ENCODE data around the gene HTT. TPM values are rescaled to one million over a fixed set of nuclear protein-coding genes. Genes with fewer than 3 reads are reported as not detected.
A peak's percentile ranks its signal among the peaks of the same experiment; 100 is the strongest.
"Not testable (repeated sequence)": the region's sequence is repeated elsewhere in the genome, so short reads cannot be mapped to it uniquely, and the experiment has no call there.

The HTT gene
- total RNA-seq, 2 donors from 2014 or later = 51.7 to 59.1 TPM

GRCh38 chr4:3074846-3075651 lies 568 bp downstream of the HTT start:
- DNase-seq = peak; percentile 70 to 75
- intact Hi-C loops (cut with DNase I, micrococcal nuclease) = no loop called here

GRCh38 chr4:3075652-3075981 lies 1.1 kb downstream of the HTT start:
- ATAC-seq (no peak), DNase-seq (no peak)
- intact Hi-C loops (cut with DNase I, micrococcal nuclease) = no loop called here

More at GRCh38 chr4:3074846-3075651, 568 bp downstream of the HTT start:
- ATAC-seq = peak; percentile 22

DNA sequence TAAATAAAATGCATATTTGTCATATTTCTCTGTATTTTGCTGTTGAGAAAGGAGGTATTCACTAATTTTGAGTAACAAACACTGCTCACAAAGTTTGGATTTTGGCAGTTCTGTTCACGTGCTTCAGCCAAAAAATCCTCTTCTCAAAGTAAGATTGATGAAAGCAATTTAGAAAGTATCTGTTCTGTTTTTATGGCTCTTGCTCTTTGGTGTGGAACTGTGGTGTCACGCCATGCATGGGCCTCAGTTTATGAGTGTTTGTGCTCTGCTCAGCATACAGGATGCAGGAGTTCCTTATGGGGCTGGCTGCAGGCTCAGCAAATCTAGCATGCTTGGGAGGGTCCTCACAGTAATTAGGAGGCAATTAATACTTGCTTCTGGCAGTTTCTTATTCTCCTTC lies 3.3 kb downstream of the HTT start:
- no peak for DNase-seq
- no peak for ATAC-seq
- intact Hi-C loops (cut with DNase I, micrococcal nuclease) = no loop called here

DNA sequence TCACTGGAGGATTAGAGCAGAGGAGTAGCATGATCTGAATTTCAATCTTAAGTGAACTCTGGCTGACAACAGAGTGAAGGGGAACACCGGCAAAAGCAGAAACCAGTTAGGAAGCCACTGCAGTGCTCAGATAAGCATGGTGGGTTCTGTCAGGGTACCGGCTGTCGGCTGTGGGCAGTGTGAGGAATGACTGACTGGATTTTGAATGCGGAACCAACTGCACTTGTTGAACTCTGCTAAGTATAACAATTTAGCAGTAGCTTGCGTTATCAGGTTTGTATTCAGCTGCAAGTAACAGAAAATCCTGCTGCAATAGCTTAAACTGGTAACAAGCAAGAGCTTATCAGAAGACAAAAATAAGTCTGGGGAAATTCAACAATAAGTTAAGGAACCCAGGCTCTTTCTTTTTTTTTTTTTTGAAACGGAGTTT lies 5.2 kb downstream of the HTT start:
- no peak for DNase-seq
- no peak for ATAC-seq
- intact Hi-C loops (cut with DNase I, micrococcal nuclease) = no loop called here

DNA sequence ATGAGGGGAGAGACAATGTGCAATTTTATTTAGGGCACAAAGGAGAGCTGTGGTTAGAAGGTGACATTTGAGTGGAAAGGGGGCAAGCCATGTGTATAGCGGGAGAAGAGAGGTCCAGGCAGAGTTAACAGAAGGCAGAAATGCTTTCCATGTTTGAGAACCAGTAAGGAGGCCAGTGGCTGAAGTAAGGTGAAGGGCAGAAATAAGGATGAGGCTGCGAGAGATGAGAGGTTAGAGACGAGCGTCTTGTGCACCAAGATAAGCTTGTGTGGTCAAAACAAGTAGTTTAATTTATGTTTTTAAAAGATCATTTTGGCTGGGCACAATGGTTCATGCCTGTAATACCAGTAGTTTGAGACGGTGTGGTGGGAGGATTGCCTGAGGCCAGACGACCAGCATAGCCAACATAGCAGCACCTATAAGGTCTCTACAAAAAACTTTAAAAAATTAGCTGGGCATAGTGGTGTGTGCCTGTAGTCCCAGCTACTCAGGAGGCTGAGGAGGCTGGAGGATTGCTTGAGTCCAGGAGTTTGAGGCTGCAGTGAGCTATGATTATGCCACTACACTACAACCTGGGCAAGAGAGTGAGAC lies 8.5 kb downstream of the HTT start:
- ATAC-seq = peak; percentile 8

DNA sequence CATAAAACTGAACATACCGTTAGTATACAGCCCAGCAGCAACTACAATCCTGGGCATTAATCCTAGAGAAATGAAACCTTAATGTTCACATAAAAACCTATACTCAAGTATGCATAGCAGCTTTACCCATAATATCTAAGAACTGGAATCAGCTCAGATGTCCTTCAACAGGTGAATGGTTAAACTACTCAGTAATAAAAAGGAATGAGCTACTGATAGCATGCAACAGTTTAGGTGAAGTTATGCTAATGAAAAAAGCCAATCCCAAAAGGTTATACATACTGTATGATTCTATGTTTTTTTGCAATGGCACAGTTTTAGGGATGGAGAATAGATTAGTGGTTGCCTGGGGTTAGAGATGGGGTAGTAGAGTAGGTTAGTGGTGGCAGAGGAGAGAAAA lies 9.3 kb downstream of the HTT start:
- intact Hi-C loops (cut with DNase I, micrococcal nuclease) = no loop called here
- ATAC-seq (peak; percentile 70), DNase-seq (no peak)

More for the DNA sequence above, 8.5 kb downstream of the HTT start:
- no peak for DNase-seq
- intact Hi-C loops (cut with DNase I, micrococcal nuclease) = no loop called here

DNA sequence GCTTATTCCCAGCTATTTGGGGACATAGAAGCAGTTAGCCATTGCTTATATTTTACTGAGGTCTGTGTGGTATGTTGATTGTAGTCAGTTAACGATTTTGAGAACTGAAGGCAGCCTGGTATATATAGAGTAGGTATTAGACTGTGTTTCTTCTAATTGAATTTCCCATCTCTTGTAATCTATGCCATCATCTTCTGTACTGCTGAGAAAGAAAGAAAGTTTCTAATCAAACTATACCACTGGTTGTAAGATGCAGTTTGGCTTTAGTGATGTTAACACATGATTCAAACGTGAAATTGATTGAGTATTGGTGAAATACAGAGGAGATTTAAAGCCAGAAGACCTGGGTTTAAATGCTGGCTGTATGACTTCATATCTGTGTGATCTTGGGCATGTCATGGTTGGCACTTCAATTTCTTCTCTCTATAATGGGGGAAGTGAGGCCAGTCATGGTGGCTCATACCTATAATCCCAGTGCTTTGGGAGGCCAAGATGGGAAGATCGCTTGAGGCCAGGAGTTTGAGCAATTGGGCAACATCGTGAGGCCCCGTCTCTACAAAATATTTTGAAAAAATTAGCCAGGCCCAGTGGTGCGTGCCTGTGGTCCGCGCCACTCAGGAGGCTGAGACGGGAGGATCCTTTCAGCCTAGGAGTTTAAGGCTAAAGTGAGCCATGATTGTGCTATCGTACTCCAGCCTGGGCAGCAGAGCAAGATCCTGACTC lies 11.6 kb downstream of the HTT start:
- intact Hi-C loops (cut with DNase I, micrococcal nuclease) = no loop called here
- DNase-seq (no peak), ATAC-seq (no peak)

- ATAC-seq (no peak), DNase-seq (no peak)
- intact Hi-C loops (cut with DNase I, micrococcal nuclease) = no loop called here
Measured at GRCh38 chr4:3087115-3087797, 12.8 kb downstream of the HTT start.

GRCh38 chr4:3091464-3091863 lies 17.0 kb downstream of the HTT start:
- peak; percentile 59 for ATAC-seq
- no peak for DNase-seq
- intact Hi-C loops (cut with DNase I, micrococcal nuclease) = no loop called here

DNA sequence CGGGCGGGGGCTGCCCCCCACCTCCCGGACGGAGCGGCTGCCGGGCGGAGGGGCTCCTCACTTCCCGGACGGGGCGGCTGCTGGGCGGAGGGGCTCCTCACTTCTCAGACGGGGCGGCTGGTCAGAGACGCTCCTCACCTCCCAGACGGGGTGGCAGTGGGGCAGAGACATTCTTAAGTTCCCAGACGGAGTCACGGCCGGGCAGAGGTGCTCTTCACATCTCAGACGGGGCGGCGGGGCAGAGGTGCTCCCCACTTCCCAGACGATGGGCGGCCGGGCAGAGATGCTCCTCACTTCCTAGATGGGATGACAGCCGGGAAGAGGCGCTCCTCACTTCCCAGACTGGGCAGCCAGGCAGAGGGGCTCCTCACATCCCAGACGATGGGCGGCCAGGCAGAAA lies 20.2 kb downstream of the HTT start:
- ATAC-seq; intact Hi-C loops (cut with DNase I, micrococcal nuclease); DNase-seq: not testable (repeated sequence)

GRCh38 chr4:3096202-3096601 lies 21.7 kb downstream of the HTT start:
- intact Hi-C loops (cut with DNase I, micrococcal nuclease) = no loop called here
- ATAC-seq (peak; percentile 54), DNase-seq (no peak)

DNA sequence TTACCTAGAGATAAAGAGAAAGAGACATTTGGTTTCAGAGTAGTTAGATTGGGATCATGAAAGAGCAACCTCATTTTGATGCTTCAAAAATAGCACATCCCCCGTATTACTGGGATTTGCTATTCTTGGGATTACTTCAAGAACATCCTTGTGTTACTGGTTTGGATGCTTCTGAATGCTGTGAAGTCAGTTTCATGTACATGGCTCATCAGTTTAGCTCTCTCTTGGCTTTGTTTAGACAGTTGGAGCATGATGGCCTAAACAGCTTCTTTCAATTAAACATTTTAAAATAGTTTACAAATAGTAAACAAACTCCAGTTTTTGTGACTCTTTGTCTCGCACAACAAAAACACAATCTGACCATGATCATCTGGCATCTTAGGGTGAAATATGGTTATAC lies 23.9 kb downstream of the HTT start:
- ATAC-seq (no peak), DNase-seq (no peak)
- intact Hi-C loops (cut with DNase I, micrococcal nuclease) = no loop called here

DNA sequence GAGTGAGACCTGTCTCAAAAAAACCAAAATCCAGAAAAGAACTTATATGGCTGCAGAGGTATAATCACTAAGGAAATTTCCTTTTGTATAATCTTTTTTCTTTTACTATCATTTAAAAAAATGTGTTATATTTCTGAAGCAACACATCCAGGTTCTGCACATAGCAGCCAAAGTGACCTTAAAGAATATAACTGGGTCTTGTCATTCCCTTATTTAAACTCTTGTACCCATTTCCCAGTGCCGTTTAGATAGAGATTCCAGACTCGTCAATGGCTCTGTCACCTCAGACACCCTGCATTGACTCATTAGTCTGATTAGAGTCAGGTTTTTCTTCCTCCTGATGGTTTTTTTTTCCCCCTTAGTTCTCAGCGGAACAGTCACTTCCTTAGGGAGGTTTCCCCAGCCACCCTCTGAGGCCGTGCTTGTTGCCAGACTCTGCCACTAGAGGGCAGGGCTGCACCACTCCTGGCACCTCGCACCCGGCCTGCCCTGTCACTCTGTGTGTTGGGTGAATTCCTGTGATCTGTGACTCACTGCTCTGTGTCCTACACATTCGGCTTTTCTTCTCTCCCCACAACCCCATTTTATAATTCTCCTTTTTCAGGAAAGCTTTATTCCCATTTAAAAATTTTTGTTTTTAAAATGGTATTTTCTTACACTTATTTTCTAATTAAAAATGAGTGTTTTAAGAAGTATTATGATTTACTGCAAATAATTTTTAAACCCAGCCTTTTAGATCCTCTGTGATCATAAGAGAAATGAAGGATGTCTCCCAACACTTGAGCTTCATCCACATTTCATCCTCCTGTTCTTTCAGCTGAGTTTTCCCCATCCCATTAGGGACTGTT lies 32.1 kb downstream of the HTT start:
- intact Hi-C loops (cut with DNase I, micrococcal nuclease) = no loop called here
- ATAC-seq = peak; percentile 99
- peak; percentile 67 to 85 for DNase-seq

GRCh38 chr4:3107271-3107670 lies 32.8 kb downstream of the HTT start:
- DNase-seq = no peak
- ATAC-seq = no peak
- intact Hi-C loops (cut with DNase I, micrococcal nuclease) = no loop called here

- intact Hi-C loops (cut with DNase I, micrococcal nuclease) = no loop called here
- no peak for DNase-seq
- no peak for ATAC-seq
Measured at GRCh38 chr4:3107691-3108121, 33.2 kb downstream of the HTT start.

- ATAC-seq (no peak), DNase-seq (no peak)
- intact Hi-C loops (cut with DNase I, micrococcal nuclease) = no loop called here
Measured at GRCh38 chr4:3108211-3108610, 33.7 kb downstream of the HTT start.

- intact Hi-C loops (cut with DNase I, micrococcal nuclease) = no loop called here
- ATAC-seq (no peak), DNase-seq (no peak)
Measured at GRCh38 chr4:3111461-3111860, 37.0 kb downstream of the HTT start.

DNA sequence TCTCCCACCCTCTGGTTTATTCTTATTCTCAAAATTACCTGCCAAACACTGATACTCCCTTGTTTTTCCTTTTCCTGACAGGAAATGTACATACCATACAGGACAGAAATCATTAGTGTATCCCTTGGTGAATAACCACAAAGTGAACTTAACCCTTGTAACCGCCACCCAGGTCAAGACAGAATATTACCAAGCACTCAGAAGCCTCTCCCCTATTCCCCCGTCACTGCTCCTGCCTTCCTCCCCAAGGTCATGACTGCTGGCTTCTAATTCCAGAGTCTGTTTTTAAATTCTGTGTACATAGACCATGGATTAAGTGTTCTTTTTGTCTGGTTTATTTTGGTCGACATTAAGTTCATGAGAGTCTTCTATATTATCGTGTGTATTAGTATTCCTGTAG lies 37.7 kb downstream of the HTT start:
- ATAC-seq = no peak
- DNase-seq = no peak
- intact Hi-C loops (cut with DNase I, micrococcal nuclease) = no loop called here

Data from left colon (tissue), 2 donors.